Measurements from ENCODE around the gene TFAP2A.
A peak's percentile ranks its signal among the peaks of the same experiment; 100 is the strongest.

Gene TFAP2A

DNA sequence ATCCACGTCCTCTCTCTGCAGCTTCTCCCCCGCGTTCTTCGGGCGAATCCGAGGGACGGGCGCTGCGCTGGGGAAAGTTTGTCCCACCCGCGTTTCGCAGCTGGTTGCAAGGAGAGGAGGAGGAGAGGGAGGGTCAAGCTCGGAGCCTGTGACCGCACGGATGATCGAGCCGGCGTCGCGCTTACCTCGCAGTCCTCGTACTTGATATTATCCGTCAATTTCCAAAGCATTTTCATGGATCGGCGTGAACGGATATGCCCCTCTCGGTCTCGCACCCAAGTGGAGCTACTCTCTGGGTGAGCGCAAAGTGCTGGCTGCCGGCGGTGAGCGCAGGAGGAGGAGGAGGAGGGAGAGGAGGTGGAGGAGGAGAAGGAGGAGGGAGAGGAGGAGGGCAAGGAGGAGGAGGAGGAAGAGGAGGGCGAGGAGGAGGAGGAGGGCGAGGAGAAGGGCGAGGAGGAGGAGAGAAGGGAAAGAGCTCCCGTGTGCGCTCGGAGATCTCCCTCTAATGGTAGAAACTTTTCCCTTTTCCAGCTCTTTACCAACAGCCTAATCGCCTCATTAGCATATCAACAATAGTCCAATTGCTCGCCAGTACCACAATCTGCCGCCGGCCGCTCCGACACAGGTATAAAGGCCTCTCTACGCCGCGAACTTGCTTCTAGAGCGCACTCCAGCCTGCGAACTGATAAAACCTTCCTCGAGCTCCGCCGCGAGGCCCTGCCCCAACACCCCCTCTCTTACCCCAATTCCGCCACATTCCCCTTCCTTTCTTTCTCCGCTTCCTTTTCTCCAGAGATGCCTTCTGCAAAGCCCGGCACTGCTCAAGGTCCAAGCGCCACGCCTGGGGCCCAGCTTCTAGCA, at the start of gene TFAP2A:
TFAP2A (minus strand) TSS at position 319 of the 861 bp plus-strand sequence; CDS start at position 236, 83 bp downstream.
- DNase-seq (ENCODE audit: low read depth): no peak

DNA sequence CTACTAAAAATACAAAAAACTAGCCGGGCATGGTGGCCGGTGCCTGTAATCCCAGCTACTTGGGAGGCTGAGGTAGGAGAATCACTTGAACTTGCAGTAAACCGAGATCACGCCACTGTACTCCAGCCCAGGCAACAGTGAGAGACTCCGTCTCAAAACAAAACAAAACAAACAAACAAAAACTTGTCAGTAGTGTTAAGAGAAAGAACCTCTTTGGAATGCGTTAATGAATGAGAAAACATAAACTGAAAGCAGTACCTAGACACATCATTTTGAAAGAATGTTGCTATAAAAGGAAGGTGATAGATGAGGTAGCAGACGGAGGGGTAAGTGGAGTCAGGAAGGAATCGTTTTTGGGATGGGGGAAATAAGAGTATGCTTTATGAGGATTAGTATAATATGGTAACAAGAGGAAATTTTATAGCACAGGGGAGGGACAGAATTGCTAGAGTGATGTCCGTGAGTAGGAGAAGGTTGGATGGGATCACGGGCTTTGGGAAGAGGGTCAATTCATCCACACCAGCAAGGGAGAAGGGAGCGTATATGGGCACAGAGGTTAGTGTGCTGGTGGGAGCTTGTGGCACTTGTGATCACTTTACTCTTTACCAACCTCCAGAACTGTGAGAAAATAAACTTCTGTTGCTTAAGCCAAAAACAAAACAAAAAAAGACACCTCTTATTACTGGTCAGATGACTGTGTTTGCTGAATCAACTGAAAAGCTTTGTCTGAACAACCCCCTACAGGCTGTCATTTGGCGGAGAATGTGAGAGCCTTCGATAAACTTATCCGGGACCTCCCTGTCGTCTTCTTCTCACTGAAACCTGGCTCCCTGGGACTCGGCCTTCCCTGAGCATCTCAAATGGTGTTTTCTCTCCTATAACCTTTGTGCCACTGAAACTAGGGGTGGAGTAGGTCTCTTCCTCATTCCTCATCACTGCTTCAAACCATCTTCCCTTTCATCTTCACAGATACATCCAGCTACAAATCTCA, 48.9 kb upstream of the TFAP2A start:
- no peak for DNase-seq (ENCODE audit: low read depth)

DNA sequence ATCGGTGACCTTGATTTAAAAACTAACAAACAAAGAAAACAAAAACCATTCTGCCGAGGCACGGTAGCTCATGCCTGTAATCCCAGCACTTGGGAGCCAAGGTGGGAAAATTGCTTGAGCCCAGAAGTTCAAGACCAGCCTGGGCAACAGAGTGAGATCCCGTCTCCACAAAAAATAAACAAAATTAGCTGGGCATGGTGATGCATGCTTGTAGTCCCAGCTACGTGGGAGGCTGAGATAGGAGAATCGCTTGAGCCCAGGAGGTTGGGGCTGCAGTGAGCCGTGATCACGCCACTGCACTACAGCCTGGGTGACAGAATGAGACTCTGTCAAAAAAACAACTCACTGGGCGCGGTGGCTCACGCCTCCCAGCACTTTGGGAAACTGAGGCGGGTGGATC, 48.2 kb upstream of the TFAP2A start:
- DNase-seq (ENCODE audit: low read depth): no peak

DNA sequence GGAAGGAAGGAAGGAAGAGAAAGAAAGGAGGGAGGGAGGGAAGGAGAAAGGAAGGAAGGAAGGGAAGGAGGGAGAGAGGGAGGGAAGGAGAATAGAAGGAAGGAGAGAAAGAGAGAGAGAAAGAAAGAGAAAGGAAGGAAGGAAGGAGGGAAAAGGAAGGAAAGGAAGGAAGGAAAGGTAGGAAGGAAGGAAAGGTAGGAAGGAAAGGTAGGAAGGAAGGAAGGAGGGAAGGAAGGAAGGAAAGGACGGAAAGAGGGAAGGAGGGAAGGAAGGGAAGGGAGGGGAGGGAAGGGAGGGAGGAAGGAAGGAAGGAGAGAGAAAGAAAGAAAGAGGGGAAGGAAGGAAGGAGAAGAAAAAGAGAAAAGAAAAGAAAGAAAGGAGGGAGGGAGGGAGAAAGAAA, 47.0 kb upstream of the TFAP2A start:
- DNase-seq (ENCODE audit: low read depth): no peak

DNA sequence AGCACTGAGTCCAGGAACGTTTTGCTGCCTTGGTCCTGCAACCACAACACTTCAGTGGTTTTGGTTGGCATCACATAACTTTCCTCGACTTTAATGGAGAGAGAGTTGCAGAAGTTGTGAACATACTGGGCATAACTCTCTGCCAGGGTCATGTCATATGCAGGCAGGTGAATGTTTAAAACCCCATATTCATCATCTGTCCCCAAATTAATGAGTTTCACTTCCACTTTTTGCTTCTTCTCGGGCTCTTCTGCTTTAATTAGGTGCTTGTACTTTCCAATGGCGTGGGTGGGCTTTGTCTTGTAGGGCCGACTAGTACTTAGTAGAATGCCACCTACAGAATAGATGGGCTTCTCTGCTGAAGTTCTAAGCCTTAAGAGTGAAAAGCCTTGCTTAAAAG, 45.2 kb upstream of the TFAP2A start:
- no peak for DNase-seq (ENCODE audit: low read depth)

DNA sequence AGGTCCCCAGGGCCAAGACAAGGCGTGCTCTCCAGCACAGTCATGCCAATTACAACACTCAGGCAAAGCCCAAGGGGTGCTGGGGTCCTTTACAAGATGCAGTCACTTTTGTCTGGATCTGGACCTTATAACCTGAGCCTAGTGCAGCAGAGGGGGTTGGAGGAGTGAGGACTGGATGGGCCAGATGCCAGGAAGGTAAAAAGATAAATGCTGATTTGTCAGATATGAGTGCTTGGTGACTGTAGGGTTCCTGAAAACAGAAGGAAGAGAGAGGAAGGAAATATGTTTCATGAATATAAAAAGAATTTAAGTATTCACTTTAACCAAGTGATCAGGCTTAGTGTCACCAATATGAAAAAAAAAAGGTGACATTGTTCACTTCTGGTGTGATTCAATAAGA, 43.4 kb upstream of the TFAP2A start:
- DNase-seq (ENCODE audit: low read depth): no peak

DNA sequence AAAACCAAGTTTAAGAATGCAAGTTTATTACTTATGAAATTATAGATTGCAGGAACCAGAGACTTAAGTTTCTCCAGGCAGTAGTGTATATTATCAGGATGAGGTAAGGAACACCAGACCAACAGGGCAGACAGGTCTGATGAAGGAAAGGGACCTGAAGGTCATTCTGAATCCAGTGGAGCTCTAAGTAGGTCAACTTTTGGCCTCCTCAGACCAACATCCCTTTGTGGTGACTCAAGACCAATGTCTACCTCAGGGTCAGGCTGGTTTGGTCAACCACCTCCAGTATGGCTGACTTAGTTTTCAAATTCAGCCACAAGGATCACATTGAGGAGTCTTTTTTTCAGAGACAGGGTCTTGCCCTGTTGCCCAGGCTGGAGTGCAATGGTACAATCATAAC, 38.7 kb upstream of the TFAP2A start:
- no peak for DNase-seq (ENCODE audit: low read depth)

DNA sequence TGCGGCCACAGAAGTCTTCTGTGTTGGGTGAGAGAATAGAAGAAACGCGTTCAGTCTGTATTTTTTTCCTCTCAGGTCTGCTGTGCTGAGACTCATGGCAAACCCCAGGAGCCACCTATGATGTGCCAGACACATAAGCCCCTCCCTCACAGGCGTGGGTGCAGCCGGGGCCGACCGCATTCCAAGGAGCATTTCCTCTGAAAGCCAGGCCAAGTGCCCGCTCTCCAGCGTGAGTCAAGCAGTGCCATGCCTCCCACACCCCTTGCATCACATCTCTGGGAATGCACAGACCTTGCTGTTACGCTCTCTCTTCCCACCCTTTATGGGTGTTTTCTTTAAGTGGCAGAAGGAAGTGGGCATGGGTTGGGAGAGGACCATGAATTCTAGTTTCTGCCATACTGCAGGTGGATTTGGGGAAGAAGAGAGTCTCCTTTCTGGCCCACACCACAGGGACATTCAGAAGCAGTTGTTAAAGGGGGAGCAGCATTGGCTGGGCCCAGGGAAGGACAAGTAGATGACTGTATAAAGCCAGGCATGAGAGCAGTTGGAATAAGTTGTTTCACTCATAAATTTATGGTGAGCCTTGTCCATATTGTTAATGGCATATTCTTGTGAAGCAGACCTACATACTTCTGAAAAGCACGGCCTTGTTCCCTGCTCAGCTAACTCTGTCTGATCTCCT, 37.1 kb upstream of the TFAP2A start:
- DNase-seq (ENCODE audit: low read depth): peak; percentile 60

DNA sequence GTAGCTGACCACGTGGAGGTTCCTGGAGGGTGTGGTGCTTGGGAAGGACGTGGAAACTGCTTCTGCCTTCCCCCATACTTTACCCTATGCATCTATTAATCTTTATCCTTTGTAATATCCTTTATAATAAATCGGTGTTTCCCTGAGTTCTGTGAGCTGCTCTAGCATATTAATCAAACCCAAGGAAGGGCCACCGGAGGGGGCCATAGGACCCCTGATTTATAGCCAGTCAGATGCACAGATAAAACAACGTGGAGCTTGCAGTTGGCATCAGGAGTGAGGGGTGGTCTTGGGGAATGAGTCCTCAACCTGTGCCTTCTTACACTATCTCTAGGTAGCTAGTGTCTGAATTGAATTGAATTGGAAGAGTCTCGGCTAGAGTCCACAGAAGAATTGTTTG, 36.5 kb upstream of the TFAP2A start:
- DNase-seq (ENCODE audit: low read depth): no peak

DNA sequence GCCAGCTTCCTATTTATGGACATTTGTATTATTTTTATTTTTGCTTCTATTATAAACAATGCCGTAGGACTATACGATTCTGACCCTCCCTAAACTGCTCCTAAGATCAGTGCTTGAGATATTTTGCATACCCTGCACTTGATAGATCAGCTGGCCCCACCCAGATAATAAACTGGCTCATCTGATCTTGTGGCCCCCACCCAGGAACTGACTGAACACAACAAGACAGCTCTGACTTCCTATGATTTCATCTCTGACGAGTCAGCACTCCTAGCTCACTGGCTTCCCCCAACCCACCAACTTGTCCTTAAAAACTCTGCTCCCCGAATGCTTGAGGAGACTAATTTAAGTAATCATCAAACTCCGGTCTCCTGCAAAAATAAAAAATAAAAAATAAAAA, 34.9 kb upstream of the TFAP2A start:
- DNase-seq (ENCODE audit: low read depth): no peak

DNA sequence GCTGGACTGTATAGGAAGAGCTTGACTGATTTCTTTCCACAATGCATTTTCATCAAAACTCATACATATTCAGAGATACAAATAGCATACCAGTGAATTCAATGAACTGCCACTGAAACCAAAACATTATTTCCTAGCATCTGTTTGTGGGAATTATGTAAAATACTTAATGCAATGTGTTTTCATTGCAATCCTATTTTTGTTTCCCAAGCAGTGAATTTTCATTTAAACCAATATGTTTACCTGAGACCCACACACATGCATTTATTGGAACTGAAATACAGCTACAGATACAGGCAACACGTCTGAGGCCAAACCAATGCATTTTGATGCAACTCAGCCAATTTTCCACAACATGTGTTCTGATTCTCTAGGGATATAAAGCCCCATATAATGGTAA, 33.2 kb upstream of the TFAP2A start:
- no peak for DNase-seq (ENCODE audit: low read depth)

DNA sequence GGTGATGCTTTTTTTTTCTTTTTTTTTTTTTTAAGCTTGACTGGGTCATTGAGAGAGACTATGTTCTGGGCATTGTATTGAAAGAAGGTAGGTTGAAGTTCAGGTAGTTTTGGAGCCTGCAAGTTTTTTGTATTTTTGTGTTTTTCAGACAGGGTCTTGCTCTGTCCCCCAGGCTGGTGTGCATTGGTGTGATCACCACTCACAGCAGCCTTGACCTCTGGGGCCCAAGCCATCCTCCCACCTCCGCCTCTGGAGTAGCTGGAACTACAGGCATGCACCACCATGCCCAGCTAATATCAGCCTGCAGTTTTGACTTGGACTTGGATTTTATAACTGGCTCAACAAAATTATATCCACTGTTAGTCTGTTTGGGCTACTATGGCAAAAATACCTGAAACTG, 31.7 kb upstream of the TFAP2A start:
- no peak for DNase-seq (ENCODE audit: low read depth)

DNA sequence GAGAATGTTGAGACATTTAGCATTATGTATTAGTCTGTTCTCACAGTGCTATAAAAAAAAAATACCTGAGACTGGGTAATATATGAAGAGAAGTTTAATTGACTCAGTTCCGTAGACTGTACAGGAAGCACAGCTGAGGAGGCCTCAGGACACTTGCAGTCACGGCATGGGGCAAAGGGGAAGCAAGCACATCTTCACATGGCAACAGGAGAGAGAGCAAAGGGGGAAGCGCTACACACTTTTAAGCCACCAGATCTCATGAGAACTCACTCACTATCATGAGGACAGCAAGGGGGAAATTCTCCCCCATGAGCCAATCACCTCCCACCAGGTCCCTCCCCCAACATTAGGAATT, 26.8 kb upstream of the TFAP2A start:
- DNase-seq (ENCODE audit: low read depth): no peak

DNA sequence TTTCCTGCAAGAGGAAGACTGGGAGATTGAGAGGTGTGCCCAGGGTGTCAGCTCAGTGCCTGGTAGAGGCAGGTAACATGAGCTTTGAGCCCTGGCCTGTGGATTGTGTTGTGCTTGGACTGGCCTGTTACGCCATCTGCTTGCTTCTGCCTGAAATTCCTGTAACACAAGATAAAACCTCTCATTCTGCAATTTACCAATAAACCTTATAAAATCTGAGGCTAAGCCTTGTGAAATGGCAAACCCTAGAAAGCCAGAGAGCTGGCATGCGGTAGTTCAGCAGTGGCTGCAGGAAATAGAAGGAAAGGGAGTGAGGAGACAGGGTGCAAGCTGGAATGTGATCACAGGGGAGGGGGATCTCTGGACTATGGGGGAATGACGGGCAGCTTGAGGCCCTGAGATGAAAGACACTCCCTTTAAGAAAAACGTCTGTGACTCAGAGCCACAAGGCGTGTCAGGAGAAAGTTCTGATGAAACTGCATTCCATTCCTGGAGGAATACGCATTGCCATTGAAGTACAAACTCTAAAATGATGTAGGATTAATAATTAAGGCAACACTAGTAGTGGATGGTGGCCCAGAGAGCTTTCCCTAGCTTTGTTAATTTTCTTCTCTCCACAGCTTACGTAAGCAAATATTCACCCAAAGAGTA, 26.3 kb upstream of the TFAP2A start:
- DNase-seq (ENCODE audit: low read depth): peak; percentile 90

DNA sequence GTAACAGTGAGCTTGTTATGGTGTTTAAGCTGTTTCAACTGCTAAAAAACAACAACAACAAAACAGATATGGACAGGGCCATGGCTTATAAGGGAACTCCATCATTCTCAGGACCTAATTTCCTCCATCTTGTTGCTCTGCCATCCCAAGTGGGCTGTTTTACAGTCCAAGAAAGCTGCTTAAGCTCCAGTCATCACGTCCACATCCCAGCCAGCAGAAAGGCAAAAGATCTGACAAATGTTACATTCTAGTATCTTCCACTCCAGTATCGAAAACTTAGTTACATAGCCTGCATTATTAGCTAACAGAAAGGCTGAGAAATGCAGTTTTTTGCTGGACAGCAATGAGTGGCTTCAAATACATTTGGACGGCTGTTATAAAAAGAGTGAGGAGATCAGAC, 23.0 kb upstream of the TFAP2A start:
- no peak for DNase-seq (ENCODE audit: low read depth)

DNA sequence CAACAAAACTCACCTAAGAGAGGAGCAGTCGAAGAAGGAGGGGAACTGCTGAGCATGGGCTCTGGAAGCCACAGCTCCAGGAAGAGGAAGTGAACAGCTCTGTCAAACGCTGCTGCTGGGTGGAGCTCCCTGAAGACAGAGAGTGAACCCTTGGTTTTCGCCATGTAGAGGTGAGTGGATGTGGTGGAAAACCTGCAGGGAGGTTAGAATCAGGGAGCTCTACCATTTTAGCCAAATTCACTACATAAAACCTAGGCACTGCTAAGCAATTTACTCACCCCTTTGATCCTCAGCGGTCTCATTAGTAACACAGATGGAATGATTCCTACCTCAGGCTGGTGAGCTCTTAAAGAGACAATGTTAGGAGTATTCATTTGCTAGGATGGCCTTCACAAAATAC, 19.4 kb upstream of the TFAP2A start:
- no peak for DNase-seq (ENCODE audit: low read depth)

DNA sequence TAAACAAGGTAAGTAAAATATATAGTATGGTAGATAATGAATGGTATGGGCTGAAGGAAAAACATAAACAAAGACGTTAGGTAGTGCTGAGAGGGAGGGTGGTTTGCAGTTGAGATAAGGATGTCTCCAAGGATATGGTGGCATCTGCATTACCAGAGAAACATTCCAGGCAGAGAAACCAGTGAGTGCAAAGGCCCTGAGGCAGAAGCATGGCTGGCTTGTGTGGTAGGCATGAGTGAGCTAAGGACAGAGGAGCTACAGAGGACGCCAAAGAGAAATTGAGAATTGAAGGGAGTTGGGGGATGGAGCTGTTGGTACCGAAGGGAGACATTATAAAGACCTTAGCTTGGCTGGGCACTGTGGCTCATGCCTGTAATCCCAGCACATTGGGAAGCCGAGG, 18.4 kb upstream of the TFAP2A start:
- DNase-seq (ENCODE audit: low read depth): no peak

DNA sequence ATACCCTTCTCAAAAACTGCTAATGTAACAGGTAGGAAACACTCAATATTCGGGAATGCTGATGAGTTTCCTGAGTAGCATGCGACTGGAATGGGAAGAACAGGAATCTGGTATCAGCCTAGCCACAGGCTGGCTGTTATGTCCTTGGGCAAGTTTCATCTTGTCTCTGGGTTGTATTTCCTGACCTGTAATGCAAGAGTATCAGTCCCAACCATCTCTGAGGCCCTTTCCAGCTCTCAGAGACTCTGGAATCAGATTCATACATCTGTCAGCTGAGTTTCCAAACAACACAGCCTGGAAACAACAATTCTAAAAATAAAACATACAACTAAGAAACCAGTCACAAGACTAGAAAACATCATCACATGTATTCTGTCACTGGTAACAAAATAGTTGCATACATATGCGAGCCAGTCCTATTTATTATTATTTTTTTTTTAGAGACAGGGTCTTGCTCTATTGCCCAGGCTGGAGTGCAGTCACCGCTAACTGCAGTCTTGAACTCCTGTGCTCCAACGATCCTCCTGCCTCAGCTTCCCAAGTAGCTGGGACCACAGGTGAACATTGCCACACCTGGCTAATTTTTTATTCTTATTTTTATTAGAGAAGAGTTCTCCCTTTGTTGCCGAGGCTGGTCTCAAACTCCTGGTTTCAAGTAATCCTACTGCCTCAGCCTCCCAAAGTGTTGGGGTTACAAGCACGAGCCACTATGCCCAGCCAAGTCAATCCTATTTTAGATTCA, 16.7 kb upstream of the TFAP2A start:
- no peak for DNase-seq (ENCODE audit: low read depth)

DNA sequence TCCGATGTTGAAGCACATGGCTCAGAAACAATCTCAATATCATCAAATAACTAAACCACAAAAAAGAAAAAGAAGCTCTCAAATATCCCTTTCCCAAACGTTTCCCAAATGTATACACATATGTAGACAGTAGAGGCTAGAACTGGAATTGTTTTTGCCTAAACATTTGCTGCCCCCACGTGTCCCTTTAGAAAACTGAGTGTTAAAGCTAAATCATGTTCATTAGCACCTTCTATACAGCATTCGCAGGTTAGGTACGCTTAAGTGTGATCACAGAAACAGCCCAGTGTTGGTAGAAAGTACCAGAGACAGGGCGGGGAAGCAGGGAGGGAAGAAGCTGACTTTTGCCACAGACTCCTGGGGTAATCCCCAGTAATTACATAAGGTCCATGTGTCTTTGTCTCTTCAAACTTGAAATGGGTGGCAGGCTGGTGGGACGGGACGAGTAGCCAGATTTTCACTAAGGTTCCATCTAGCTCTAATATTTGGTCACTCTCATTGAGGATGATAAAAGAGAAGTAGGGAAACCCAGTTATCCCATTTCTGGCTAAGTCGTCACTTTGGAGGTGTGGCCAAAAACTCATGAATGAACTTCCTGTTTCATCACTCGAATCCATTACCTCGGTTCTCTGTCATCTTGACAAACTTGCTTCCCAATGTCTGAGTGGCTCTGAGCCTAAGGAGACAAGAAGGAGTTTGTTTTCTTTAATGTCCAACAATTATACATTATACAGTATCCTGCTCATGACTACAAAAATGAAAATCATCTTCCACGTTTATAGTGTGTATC, 15.0 kb upstream of the TFAP2A start:
- no peak for DNase-seq (ENCODE audit: low read depth)

DNA sequence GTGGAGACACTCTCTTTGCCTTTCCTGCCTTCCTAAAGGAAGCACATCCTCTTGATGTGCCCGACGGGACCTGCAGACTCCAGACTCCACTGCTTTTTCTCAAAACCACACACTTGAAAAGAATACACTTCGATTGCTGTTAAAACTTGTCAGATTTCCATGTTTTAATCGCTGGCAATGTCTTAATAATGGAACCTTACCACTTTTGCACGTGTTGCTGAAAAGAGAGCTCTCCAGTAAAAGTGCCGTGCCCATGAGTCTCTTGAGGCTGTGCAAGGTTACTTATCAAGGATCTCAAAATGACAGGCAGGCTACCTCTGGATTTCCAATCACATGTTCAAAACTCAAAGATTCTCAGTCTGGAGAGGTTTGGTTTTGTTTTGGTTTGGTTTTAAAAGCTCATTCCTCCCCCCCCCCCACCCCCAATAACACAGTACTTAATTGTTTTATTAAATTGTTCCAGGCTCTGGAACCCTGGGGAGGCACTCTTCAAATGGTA, 12.0 kb upstream of the TFAP2A start:
- DNase-seq (ENCODE audit: low read depth): no peak

Data from non-pigmented ciliary epithelial cell (primary cell).